DMS153 treated with DMSO at 0.1 percent for 48 hours (cell line): ENCODE measurements around the gene NUBP1.
"Not testable (repeated sequence)": the region's sequence is repeated elsewhere in the genome, so short reads cannot be mapped to it uniquely, and the experiment has no call there.

Experiments used
- DNase-seq: peaks from one replicate; lab custom pipeline; 2025; ENCODE audit not compliant: unreplicated experiment; lab: John Stamatoyannopoulos, UW

Gene NUBP1

DNA sequence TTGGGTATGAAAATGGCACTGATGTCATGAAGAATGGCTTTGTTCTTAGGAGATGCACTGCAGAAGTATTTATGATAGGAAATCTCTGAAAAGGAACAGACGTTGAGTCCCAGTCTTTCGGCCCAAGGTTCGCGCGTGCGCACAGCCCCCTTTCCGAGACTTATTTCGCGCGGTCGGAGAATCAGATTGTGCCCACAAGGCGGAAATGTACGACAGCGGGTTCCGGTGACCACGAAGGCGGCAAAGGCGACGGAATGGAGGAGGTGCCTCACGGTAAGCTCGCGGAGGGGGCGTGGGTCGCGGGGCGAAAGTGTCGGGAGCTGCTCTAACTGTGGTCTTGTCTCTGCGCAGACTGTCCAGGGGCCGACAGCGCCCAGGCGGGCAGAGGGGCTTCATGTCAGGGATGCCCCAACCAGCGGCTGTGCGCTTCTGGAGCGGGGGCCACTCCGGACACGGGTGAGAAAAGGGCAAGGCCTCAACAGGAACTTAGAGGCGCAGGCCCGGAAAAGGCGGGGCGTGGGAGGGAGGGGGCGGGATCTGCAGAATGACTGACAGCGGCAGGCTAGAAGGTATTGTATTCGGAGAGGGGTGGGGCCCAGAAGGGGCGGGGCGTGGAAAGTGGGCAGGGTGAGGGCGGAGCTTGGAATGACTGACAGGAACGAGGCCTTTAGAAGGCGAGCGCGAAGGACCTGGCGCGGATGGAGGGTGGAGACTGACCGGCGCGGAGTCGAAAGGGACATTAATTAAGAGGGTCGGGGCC lies at the start of gene NUBP1:
TSS of gene NUBP1 (plus strand) at position 233 of the 760 bp plus-strand sequence. CDS start at position 255, 22 bp downstream.
- DNase-seq, result peak; percentile 90

DNA sequence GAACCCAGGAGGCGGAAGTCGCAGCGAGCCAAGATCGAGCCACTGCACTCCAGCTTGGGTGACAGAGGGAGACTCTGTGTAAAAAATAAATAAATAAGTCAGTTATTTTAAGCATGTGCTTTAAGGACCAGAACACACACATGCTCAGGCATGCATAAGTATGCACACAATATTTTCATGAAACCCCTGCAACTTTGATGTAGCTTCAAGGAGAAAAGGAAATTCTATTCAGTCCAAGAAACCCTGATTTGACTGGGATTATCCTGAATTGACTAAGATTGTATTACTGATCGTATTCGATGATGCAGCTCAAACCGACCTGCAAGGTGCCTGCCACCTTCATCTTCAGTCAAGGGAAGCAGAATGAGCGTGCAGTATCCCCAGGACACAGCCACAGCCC lies 49.8 kb upstream of the NUBP1 start:
- DNase-seq, result no peak

DNA sequence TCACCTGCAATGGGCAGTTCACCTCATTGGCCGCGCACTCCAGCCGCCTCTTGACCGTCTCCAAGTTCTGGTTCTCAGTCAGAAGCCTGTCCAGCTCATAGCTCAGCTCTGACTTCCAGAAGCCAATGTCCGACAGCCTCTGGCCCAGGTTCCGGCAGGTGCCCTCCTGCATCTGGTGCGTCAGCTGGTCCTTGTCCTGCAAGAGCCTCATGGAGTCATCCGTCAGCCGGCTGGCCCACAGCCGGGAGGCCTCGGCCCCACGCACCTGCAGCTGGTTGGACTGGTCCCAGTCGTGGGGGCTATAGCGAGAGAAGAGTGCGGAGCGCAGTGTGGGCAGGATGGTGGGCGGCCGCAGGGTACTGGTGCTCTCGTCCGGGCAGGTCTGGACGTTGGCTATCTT lies 49.3 kb upstream of the NUBP1 start:
- no peak for DNase-seq

DNA sequence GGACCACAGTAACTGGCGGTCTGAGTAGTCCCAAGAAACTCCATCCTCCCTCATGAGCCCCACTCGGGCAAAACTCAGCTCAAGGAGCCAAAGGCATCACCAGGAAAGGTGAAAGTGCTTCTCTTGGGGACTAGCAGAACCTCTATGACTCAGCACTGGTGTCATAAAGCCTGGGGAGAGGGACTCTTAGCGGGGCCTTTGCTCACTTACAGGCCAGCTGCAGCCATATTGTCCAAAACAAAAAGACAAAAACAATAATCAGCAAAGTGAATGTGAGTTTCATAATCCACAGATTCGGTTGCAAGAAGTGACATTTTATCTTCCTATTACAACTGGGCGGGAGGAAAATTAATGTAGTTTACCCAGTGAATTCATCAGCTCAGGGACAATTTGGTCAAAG lies 48.8 kb upstream of the NUBP1 start, which contains the start of gene TEKT5:
TSS of gene TEKT5 (minus strand) at position 101 of the 400 bp plus-strand sequence. CDS start at position 44, 57 bp downstream.
- DNase-seq, result no peak

DNA sequence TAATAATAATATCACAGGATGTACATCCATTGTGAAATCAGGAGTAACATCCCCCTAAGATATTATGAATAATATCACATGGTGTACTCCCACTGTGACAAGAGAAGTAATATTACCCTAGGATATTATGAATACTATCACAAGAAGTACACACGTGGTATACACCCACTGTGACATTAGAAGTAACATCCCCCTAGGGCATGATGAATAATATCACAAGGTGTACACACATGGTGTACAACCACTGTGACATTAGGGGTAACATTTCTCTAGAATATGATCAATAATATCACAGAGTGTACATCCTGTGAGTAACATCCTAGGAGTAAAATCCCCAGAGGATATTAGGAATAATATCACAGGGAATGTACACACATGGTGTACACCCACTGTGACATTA lies 43.9 kb upstream of the NUBP1 start:
- DNase-seq, result no peak

- no peak for DNase-seq
Measured at GRCh38 chr16:10708969-10709368, 34.7 kb upstream of the NUBP1 start.

DNA sequence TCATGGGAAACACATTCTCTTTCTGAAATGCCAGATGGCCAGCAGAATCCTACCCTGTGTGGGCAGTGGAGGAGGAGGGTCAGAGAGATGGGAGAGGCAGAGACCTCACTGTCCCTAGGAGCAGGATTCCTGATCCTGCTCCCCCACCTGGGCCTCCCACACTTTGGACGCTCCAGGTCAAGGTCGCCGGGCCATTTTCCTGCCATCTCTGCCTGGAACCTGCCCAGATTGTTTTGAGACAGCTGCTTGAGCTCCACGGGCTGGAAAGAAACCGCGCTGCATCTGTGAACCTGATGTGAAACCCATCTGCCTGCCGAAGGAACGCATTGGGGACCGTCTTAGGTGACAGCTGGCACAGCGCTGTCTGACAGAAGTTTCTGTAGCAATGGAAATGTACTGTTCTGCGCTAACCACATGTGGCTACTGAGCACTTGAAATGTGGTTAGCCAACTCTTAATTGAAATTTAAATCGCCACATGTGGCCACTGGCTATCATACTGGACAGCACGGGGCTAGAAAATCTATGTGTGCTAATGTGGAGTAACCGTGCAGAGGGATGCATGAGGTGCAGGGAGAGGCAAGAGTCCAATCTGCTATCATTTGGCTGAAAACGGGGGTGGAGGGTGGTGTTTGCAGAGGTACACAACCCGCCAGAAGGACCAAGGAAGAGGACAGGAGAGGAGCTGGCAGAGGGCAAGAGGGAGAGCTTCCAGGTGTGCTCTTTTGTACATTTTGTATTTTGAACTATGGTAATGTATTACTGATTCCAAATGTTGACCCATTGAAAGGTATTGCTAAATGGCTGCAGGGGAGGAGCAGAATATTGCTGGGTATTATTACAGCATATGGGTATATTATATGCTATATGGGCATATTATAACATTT lies 15.4 kb upstream of the NUBP1 start:
- no peak for DNase-seq

DNA sequence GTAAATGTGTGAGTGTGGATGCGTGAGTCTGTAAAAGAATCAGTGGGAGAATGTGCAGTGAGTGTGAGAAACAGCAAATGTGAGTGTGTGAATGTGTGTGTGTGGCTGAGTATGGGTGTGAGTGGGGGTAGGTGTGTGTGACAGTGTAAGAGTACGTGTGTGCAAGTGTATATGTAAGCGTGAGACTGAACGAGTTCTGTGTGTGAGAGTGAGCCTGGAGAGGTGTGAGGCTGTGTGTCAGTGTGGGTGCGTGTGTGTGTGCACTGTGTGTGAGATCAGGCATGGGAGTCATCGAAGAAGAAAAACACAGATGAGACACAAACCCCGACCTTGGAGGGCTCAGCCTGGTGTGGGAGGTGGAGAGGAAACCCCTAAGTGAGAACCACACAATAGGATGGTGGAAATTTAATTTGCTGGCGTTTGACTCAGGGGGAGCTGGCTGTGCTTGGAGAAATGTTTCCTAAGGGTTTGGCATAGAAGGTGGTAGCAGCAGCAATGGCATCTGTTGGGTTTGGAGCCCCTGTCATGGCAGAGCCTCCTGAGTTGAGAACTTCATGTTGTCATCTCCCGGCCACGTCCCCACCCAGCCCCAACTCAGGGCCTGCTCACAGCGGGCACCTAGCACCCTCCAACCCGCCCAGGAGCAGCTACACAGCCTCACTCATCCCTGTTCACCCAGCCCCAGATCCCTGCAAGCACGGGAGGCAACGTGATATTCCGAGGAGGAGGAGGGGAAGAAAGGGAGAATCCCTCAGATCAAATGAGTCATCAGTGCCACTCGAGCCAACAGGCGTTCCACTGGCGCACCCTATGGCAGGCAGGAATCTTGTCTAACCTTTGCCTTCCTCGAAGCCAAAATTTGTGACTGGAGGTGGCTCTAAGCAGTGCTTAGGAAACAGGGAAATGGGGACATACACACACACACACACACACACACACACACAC lies 14.3 kb upstream of the NUBP1 start:
- peak; percentile 29 for DNase-seq

- DNase-seq, result no peak
Measured at GRCh38 chr16:10731790-10732189, 11.9 kb upstream of the NUBP1 start.

DNA sequence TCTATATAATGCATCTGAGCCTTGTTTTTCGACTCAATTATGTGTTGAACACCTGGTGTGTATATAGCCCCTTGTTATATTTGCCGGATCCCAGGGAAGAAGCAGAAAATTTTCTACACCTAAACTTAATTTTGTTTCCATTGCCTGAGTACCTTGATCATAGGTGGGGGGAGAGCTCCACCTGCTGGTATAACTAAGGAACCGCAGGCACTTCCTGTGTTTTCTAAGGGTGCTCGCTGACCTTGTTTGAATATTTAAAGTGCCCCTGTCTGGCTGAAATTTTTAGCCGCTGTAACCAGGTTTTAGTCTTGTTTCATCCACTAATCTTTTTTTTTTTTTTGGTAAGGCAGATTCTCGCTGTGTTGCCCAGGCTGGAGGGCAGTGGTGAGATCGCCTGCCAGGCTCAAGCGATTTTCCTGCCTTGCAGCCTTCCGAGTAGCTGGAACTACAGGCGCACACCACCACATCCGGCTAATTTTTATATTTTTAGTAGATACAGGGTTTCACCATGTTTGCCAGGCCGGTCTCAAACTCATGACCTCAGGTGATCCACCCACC lies 6.5 kb upstream of the NUBP1 start:
- peak; percentile 82 for DNase-seq

DNA sequence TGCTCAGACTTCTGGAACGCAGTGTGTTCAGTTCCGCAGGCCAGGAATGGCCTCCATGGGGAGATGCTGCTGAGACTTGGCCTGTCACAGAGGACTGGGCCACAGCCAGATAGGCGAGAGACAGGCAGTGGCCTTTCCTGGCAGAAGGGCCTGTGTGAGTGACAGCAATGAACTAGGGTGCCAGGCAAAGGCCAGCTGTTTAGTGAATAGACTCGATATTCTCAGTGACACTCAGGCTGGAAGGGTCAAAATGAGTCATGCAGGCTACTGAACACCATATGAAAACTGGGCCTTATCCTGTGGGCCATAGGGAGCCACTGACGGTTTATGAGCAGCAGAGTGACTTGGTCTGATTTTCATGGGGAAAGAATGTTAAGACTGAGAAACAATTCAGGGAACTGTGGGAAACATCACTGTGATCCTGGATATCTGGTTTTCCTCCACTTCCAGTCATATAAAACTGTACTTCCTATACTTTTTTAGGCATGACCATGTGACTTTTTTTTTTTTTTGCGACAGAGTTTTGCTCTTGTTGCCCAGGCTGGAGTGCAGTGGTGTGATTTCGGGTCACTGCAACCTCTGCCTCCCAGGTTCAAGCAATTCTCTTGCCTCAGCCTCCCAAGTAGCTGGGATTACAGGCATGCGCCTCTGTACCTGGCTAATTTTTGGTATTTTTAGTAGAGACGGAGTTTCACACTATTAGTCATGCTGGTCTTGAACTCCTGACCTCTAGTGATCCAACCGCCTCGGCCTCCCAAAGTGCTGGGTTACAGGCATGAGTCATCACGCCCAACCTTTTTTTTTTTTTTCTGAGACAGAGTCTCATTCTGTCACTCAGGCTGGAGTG lies 5.2 kb upstream of the NUBP1 start:
- no peak for DNase-seq

GRCh38 chr16:10740000-10740844 lies 3.4 kb upstream of the NUBP1 start:
- DNase-seq, result no peak

- DNase-seq, result no peak
Measured at GRCh38 chr16:10740845-10741208, 2.8 kb upstream of the NUBP1 start.

GRCh38 chr16:10741249-10741648 lies 2.4 kb upstream of the NUBP1 start:
- not testable (repeated sequence) for DNase-seq

GRCh38 chr16:10741844-10742243 lies 1.8 kb upstream of the NUBP1 start:
- DNase-seq, result no peak

- no peak for DNase-seq
Measured at GRCh38 chr16:10743227-10743609, 424 bp upstream of the NUBP1 start.

GRCh38 chr16:10744370-10745030 lies 858 bp downstream of the NUBP1 start:
- no peak for DNase-seq

DNA sequence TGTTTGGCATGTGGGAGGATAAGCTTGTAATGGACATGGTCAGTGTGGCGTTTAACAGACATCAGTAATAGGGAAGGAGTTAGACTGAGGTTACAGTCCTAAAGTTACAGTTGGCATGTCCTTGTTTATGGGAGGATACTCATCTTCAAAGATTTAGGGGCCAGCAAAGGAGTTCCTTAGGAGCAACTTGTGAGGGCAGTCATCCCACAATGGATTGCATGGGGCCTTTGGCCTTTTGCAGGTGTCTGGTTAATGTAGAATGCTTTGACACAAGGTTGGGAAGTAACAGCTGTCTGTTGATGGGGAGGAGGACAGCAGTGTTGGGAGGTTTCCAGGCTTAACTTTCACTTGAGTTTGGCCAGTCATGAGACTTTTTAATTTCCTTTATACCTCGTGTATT lies 2.2 kb downstream of the NUBP1 start:
- DNase-seq, result no peak
